NCI-H1694 treated with DMSO at 0.1 percent for 48 hours (cell line): ENCODE data around the gene MARK2.
"Not testable (repeated sequence)": the region's sequence is repeated elsewhere in the genome, so short reads cannot be mapped to it uniquely, and the experiment has no call there.

Experiments
- DNase-seq: peaks from one replicate; lab custom pipeline; 2025; lab: John Stamatoyannopoulos, UW

The MARK2 gene

GRCh38 chr11:63854696-63855095 lies 15.8 kb downstream of the MARK2 start:
- no peak for DNase-seq

GRCh38 chr11:63855975-63856374 lies 17.1 kb downstream of the MARK2 start:
- no peak for DNase-seq

GRCh38 chr11:63858628-63859550 lies 20.0 kb downstream of the MARK2 start:
- DNase-seq: no peak

GRCh38 chr11:63862923-63863322 lies 24.0 kb downstream of the MARK2 start:
- no peak for DNase-seq

GRCh38 chr11:63863620-63864019 lies 24.7 kb downstream of the MARK2 start:
- DNase-seq: not testable (repeated sequence)

- DNase-seq: no peak
Measured at GRCh38 chr11:63866211-63866610, 27.3 kb downstream of the MARK2 start.

- no peak for DNase-seq
Measured at GRCh38 chr11:63867511-63867910, 28.6 kb downstream of the MARK2 start.

- no peak for DNase-seq
Measured at GRCh38 chr11:63868399-63869064, 29.6 kb downstream of the MARK2 start.

GRCh38 chr11:63869171-63869591 lies 30.3 kb downstream of the MARK2 start:
- DNase-seq: no peak

- DNase-seq: no peak
Measured at GRCh38 chr11:63869683-63870082, 30.8 kb downstream of the MARK2 start.

GRCh38 chr11:63870351-63871140 lies 31.6 kb downstream of the MARK2 start:
- no peak for DNase-seq

GRCh38 chr11:63871962-63872799 lies 33.3 kb downstream of the MARK2 start:
- DNase-seq: peak; percentile 61

- no peak for DNase-seq
Measured at GRCh38 chr11:63872800-63873197, 33.9 kb downstream of the MARK2 start.

- DNase-seq: no peak
Measured at GRCh38 chr11:63873311-63873710, 34.4 kb downstream of the MARK2 start.

- no peak for DNase-seq
Measured at GRCh38 chr11:63874511-63874910, 35.6 kb downstream of the MARK2 start.

- DNase-seq: no peak
Measured at GRCh38 chr11:63875506-63876065, 36.7 kb downstream of the MARK2 start.

- DNase-seq: no peak
Measured at GRCh38 chr11:63876616-63877015, 37.7 kb downstream of the MARK2 start.

- no peak for DNase-seq
Measured at GRCh38 chr11:63877658-63878241, 38.8 kb downstream of the MARK2 start.

- no peak for DNase-seq
Measured at GRCh38 chr11:63879598-63880402, 40.9 kb downstream of the MARK2 start.

- no peak for DNase-seq
Measured at GRCh38 chr11:63880403-63880790, 41.5 kb downstream of the MARK2 start.
